Measurements from ENCODE around the gene FBLIM1.
"Not testable (repeated sequence)": the region's sequence is repeated elsewhere in the genome, so short reads cannot be mapped to it uniquely, and the experiment has no call there.

The FBLIM1 gene

GRCh38 chr1:15770313-15770962 lies 11.8 kb downstream of the FBLIM1 start:
- DNase-seq: no peak

GRCh38 chr1:15771836-15772515 lies 13.4 kb downstream of the FBLIM1 start:
- no peak for DNase-seq

GRCh38 chr1:15775706-15776105 lies 17.1 kb downstream of the FBLIM1 start:
- no peak for DNase-seq

GRCh38 chr1:15777909-15778707 lies 19.5 kb downstream of the FBLIM1 start:
- DNase-seq: no peak

- DNase-seq: no peak
Measured at GRCh38 chr1:15785683-15786082, 27.1 kb downstream of the FBLIM1 start.

GRCh38 chr1:15786581-15786980 lies 28.0 kb downstream of the FBLIM1 start:
- DNase-seq: no peak

GRCh38 chr1:15788624-15789301 lies 30.2 kb downstream of the FBLIM1 start:
- DNase-seq: peak; percentile 80 to 93

GRCh38 chr1:15796086-15796462 lies 37.5 kb downstream of the FBLIM1 start:
- no peak for DNase-seq

- no peak for DNase-seq
Measured at GRCh38 chr1:15797614-15798390, 39.2 kb downstream of the FBLIM1 start.

- peak; percentile 57 to 58 for DNase-seq
Measured at GRCh38 chr1:15799004-15799867, 40.6 kb downstream of the FBLIM1 start.

- DNase-seq: no peak
Measured at GRCh38 chr1:15799928-15800835, 41.6 kb downstream of the FBLIM1 start.

- DNase-seq: no peak
Measured at GRCh38 chr1:15802234-15802965, 43.8 kb downstream of the FBLIM1 start.

- peak in 1 of 2 donors; percentile 34 for DNase-seq
Measured at GRCh38 chr1:15803380-15803779, 44.8 kb downstream of the FBLIM1 start.

GRCh38 chr1:15804060-15804459 lies 45.5 kb downstream of the FBLIM1 start:
- no peak for DNase-seq

- no peak for DNase-seq
Measured at GRCh38 chr1:15807121-15807520, 48.5 kb downstream of the FBLIM1 start.

GRCh38 chr1:15807549-15807948 lies 49.0 kb downstream of the FBLIM1 start, which contains the start of gene UQCRHL:
Gene UQCRHL (minus strand): TSS chr1:15807649. CDS start chr1:15807649, 0 bp downstream.
- not testable (repeated sequence) for DNase-seq

GRCh38 chr1:15808955-15809354 lies 50.4 kb downstream of the FBLIM1 start:
- DNase-seq: no peak

- no peak for DNase-seq
Measured at GRCh38 chr1:15810073-15810472, 51.5 kb downstream of the FBLIM1 start.

GRCh38 chr1:15816674-15817073 lies 58.1 kb downstream of the FBLIM1 start:
- no peak for DNase-seq
